IPS-NIHi11 (cell line): Measurements from ENCODE around the gene PRKCH.

Experiments used
- DNase-seq: peaks from one replicate; pipeline ENCODE4 v3.0.0; 2012; ENCODE audit warnings: mixed read lengths, low spot score

Gene PRKCH

GRCh38 chr14:61555056-61555838 lies 233.9 kb downstream of the PRKCH start:
- DNase-seq = no peak

GRCh38 chr14:61556455-61556854 lies 235.1 kb downstream of the PRKCH start:
- no peak for DNase-seq

DNA sequence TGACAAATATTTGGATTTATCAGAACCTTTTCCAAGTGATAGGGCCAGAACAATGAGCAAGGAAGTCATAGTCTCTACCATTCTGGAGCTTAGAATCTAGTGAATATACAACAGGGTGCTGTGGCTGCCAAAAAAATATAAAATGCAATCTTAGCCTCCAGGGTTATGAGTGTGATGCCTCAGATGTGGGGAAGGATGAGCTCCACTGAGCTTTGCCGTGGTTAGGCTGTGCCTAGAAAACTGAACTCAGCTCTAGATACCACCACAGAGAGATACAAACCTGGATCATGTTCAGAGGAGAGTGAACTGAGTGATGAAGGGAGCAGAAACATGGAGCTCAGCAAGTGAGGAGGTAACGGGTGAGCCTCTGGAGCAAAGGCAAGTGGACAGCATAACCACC lies 235.9 kb downstream of the PRKCH start:
- DNase-seq = no peak

DNA sequence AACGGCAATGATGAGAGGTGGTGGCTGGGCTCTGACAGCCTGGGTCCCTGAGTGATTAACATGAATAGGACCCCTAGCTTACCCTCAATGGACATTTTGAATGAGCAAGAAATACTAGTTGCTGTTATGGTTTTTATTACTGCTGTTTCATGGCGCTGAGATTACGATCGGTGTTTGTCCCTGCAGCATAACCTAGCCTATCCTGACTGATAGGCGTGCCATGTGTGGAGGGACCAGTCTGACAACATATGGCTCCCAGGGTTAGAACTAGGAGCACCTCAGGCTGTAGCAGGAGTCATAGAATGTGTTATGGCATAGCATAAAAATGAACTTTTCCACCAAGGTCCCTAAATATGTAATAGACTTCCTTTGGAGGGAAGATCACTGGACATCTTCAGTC lies 236.5 kb downstream of the PRKCH start:
- no peak for DNase-seq

DNA sequence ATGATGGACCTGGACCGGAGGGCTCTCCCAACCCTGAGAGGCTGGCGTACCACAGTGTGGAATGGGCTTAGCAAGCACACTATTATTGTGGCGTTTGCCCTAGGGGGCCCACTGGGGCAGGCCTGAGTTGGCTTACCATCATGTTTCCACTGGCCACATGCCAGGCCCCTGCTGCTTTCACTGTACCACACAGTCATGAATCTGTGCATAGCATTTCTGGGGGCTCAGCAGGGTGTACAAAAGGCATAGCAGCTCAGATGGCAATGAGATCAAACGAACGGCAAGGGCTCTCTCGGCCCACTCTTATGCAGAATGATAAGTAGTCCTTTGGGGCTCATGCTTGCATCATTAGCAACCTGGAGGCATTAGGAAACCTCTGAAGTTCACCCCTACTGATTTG lies 236.9 kb downstream of the PRKCH start:
- DNase-seq = no peak

DNA sequence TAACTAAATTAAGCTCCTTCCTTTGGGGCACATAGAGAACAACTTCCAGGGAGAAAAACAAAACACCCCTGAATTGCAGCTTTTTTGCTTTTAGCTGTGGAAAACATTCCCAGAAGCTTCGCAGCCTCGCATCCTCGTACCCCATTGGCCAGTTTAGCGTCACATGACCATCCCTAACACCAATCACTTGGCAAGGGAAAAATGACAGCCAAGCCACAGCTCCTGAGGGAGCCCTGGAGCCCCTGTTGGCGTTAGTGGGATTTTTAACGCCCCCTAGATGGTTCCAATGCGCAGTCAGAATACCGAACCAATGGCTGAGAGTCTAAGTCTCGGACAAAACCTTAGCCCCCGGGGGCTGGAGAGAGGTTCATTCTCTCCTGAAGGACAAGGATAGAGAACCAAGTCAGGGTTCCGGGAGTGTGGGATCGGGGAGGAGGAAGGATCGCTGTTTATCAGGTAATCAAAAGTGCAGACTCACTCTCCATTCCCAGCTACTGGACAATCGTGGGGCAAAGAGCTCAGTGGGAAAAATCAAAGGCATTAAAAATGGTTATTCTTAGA lies 238.3 kb downstream of the PRKCH start:
- DNase-seq = no peak

GRCh38 chr14:61560323-61560722 lies 238.9 kb downstream of the PRKCH start:
- no peak for DNase-seq

DNA sequence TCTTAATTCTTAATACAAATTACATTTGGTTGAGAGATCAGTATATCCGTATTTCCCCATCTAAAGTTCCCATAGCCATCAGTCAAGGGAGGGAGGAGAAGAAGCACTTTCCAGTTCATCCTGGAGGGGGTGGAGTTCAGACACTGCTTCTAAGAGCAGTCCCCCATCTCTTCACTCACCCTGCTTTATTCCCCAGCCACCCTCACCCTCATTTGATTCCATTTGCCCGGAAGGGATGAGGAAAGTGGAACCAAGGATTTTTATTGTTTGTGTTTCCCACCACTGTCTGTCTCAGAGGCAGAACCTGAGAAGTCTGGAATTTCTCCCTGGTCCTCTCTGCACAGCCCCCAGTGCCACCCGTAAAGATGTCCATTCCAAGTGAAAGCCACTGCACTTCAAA lies 239.7 kb downstream of the PRKCH start:
- no peak for DNase-seq

GRCh38 chr14:61561657-61562276 lies 240.4 kb downstream of the PRKCH start:
- peak; percentile 43 for DNase-seq

DNA sequence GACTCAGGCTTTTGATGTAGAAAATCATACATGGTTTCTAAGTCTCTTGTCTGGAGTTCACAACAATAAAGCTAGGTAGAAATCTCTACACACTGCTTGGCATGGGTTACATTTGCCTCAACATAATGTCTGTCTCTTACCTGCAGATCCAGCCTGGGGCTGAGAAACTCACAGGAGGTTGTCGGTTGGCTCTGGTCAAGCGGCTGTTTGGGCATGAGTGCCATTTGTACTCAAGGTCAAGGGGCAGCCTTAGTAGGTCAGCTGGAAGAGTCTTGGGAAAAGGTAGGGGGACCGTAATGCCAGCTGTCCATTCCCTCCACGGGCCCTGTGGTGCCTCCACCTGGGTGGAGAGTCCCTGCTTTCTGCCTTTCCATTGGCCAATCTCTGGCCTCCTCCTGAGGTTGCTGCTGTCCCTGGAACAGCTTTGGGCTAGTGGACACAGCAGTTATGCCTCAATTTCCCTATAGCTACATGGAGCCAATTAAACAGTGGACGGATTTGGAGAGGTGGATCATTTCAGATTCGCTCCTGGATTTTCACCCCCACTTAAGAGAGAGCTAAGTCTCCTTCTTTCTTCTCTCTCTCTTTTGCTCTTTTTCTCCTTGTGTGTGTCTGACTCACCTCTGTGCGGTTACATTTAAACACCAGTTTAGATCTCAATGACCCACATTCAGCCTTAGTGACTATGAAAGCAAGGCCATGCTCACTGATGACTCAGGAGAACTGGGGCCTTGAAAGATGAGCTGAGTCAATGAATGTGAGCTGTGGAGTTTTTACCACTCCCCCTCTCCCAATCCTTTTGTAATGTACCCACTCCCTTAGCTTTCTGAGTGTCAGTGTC lies 241.2 kb downstream of the PRKCH start:
- DNase-seq = no peak

- DNase-seq = no peak
Observed at GRCh38 chr14:61563162-61563511, 241.8 kb downstream of the PRKCH start.

DNA sequence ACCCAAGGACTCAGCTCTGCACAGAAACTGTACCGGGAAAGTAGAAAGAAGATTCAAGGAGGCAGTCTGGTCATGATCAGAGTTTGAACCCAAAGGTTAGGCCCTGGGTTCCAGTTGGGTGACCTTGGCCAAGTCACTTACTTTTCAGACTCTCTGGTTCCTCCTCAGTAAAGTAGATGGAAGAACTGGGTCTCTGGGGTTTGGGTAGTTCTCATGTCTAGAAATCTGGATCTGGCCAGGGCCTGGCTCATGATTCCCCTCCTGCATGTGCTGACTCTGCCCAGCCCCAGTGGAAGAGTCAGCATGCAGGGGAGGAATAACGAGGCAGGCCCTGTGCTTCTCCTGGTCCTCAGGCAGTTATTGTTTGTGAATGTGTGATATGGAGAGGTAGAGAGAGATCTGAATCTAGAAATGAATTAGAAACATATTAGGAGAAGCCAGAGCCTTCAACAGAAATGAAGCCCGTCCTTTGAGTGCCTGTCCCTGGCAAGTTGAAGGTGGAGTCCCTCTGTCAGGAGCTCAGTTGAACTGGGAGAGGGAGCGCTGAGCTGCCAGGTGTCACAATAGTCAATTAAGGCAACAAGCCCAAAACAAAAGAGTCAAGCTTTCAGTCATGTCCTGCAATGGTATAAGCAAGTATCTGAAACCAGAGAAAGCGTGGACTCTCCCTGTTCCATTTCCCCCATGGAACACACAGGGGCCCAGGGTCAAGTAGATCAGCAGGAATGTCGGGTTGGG lies 242.7 kb downstream of the PRKCH start:
- DNase-seq = no peak

GRCh38 chr14:61564618-61565091 lies 243.3 kb downstream of the PRKCH start:
- DNase-seq = no peak

GRCh38 chr14:61565181-61565580 lies 243.8 kb downstream of the PRKCH start:
- DNase-seq = no peak

GRCh38 chr14:61565836-61566536 lies 244.6 kb downstream of the PRKCH start:
- no peak for DNase-seq

DNA sequence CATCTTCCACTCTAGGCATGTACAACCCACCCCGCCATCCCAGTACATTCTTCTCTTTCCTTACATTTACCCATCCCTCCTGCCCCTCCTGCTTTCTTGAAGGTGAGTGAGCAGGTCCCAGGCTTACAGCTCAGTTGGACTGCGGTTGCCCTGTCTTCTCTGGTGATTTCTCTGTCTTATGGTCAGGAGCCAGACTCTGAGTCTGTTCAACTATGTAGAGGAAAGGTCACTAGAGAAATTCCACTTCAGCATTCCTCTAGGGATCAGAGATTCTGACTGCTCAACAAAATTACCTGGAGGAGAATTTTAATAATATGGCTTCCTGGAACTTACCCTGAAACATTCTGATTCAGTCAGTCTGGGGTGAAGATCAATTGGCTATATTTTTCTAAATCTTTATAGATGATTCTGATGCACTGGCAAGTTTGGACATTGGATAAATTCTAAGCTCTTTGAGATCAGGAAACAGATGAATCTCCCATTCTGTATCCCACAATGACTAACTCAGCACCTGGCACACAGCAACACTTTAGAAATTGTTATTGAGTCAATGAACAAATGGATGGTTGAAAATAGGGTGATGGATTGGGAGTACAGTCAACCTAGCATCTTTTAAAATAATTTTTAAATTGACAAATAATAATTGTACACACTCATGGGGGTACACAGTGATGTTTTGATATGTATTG lies 245.3 kb downstream of the PRKCH start:
- DNase-seq = no peak

DNA sequence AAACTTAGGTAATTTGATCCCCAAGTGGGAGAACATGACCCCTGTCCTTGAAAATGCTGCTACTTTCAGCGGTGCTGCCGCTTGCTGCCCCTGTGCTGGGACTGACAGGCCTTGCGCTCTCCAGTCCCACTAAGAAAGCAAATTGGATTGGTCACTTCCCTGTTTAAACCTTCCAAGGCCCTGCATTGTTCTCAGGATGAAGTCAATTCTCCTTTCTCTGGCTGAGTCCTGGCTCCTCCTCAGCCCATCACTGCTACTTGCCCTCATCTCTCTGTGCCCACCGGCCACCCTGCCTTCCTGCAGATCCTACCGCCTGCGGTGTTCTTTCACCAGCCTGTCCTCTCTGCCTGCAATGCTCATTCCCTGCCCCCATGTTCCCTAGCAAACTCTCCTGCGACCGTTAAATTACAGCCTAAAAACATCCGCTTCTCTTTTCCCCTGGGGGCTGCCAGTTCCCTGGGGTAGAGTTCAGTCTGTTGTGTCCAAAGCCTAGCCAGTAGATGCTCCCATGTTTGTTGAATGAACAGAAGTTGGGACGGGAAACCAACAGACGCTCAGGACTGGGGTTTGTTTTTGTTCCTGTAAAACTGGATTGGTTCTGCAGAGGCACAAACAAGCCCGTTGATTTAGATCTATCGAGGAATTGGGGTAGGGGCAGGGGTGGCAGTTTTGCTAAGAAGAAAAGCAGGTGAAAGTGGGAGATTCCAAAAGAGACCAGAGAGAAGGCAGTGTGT lies 246.6 kb downstream of the PRKCH start:
- DNase-seq = peak; percentile 52

- peak; percentile 69 for DNase-seq
Observed at GRCh38 chr14:61568572-61569011, 247.2 kb downstream of the PRKCH start.

DNA sequence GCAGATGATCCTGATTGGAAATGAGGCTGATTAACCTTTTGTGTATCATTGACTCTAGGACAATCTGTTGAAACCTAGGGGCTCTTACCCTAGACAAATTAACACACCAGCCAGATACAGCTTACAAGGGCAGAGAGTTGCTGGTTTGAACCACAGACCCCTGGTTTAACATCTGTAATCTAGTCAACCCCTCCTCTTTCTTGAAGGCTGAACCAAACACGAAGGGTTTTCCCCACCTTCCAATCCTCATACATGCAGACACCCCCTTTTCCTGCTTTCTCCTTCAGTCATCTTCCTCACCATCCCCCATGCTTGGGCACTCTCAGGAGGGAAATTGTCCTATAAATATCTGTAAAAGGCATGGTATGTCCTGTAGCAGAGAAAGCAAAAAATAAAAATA lies 247.9 kb downstream of the PRKCH start:
- no peak for DNase-seq
